NCI-H128 (cell line): ENCODE data around the gene SLC17A7.

Source experiments
- DNase-seq: peaks from one replicate; lab custom pipeline; 2025; ENCODE audit not compliant: unreplicated experiment; lab: John Stamatoyannopoulos, UW

Gene SLC17A7

GRCh38 chr19:49428547-49429451 is 12.5 kb downstream of the SLC17A7 start:
- no peak for DNase-seq

GRCh38 chr19:49427855-49428546 is 13.3 kb downstream of the SLC17A7 start:
- peak; percentile 6 for DNase-seq

GRCh38 chr19:49427339-49427738 is 14.0 kb downstream of the SLC17A7 start:
- DNase-seq = no peak

- peak; percentile 8 for DNase-seq
Measured at GRCh38 chr19:49425922-49426592, 15.3 kb downstream of the SLC17A7 start.

DNA sequence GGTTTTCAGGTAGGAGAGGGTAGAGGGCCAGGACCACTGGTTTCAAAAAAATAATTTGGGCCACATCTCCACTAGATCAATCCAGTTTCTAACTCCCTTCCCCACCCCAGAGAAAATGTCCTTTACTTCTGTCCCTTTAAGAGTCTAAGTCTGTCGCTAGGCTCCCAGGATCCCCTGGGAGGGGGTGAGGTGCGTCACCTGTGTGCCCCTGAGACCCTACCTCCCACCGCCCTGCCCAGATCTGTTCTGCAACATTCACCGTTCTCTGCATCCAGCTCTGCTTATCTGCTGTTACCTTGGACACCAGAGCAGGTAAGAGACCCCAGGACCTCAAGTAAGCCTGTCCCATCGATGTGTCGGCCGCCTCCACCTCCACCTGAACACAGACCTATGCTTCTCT is 16.1 kb downstream of the SLC17A7 start, which contains the start of gene GFY:
Gene GFY, plus strand, starts transcription at position 211 of the 400 bp plus-strand sequence. CDS start 1,043 bp downstream, outside the sequence.
- no peak for DNase-seq

DNA sequence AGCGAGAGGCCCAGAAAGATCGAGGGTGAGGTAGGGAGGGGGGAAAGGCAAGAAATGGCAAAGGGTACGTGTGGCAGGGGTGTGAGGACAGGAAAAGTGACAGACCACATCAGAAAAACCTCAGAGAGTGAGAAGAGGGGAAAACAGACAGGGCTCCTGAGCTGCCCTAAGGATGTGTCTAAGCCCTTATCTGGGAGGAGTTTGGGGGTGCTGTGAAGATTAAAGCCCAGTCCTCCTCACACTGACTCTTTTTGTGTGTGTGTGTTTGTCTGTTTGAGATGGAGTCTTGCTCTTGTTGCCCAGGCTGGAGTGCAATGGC is 17.4 kb downstream of the SLC17A7 start:
- no peak for DNase-seq

- no peak for DNase-seq
Measured at GRCh38 chr19:49423071-49423984, 18.0 kb downstream of the SLC17A7 start, which contains the start of gene PTH2. PTH2 (minus strand) TSS chr19:49423441; CDS start chr19:49423339, 102 bp downstream.

GRCh38 chr19:49422407-49423070 is 18.8 kb downstream of the SLC17A7 start:
- peak; percentile 65 for DNase-seq

DNA sequence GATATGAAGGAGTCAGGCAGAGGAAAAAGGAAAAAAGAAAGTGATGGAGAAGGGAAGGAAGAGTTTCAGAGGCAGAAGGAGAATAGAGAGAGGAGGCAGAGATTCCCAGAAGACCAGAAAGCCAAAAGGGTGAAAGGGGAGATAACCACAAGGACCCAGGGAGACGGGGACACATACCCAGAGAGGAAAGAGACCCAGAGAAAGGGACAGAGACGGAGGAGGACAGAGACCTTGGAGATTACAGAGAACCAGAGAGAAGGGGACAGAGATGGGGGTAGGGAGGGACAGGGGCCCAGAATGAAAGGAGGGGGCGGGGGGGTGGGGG is 19.5 kb downstream of the SLC17A7 start:
- no peak for DNase-seq

- peak; percentile 99 for DNase-seq
Measured at GRCh38 chr19:49421039-49421877, 20.1 kb downstream of the SLC17A7 start.

GRCh38 chr19:49420227-49420626 is 21.1 kb downstream of the SLC17A7 start:
- DNase-seq = no peak

GRCh38 chr19:49419173-49419572 is 22.2 kb downstream of the SLC17A7 start:
- no peak for DNase-seq

- no peak for DNase-seq
Measured at GRCh38 chr19:49418511-49418910, 22.8 kb downstream of the SLC17A7 start.

GRCh38 chr19:49417088-49417487 is 24.2 kb downstream of the SLC17A7 start:
- DNase-seq = no peak

- DNase-seq = no peak
Measured at GRCh38 chr19:49415810-49416200, 25.5 kb downstream of the SLC17A7 start.

DNA sequence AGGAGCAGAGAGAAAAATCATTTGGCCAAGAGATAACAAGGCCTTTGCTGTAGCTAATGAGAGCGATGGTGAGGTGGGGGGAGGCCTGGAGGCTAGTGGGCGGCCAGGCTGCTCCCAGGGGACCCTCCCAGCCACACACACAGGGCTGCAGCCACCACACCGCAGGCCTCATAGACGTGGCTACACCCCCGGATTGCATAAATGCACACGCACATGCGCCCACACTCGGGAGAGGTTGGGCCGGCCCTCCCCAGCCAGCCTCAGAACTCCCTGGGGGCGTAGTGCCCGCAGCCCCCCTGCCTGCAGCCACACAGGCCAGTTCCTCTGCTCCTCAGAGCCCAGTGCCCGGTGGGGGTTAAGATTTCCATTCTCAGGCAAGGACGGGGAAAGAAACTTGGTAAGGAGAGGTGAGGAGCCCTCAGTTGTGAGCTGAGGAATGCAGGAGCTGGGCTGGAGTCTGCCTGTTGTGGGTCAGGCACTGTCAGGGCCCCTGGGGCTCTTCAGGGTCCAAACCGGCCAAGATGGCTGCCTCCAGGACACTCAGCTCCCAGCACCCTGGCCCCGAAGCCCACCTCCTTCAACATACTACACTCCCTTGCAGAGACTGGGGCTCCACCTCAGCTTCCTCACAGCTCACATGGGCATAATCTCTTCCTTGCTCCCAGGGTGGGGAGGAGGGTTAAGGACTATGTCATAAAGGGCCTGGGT is 26.1 kb downstream of the SLC17A7 start:
- DNase-seq = no peak

GRCh38 chr19:49414256-49414655 is 27.1 kb downstream of the SLC17A7 start:
- DNase-seq = no peak

- DNase-seq = no peak
Measured at GRCh38 chr19:49413348-49413747, 28.0 kb downstream of the SLC17A7 start.
